ENCODE results near the gene AMHR2.
A peak's percentile ranks its signal among the peaks of the same experiment; 100 is the strongest.

AMHR2 gene

DNA sequence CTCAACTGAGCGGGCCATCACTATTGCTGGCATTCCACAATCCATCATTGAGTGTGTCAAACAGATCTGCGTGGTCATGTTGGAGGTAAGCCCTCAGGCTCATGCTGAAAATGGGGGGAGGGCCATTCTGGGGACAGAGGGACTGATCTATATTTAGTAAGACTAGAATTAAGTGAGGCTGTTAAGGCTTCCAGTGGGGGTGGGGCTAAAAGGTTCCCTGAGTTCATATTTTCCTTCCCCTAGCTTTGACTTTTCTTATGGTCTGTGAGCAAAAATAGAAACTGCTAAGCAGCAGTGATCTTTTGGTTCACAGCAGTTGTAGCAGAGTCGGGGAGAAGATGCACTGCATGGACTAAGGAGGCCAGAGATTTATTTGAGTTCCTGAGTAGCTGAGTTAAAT is 37.4 kb downstream of the AMHR2 start:
- no peak overlapping the region for H3K27ac ChIP-seq
- TF ChIP-seq, protein P1, sequence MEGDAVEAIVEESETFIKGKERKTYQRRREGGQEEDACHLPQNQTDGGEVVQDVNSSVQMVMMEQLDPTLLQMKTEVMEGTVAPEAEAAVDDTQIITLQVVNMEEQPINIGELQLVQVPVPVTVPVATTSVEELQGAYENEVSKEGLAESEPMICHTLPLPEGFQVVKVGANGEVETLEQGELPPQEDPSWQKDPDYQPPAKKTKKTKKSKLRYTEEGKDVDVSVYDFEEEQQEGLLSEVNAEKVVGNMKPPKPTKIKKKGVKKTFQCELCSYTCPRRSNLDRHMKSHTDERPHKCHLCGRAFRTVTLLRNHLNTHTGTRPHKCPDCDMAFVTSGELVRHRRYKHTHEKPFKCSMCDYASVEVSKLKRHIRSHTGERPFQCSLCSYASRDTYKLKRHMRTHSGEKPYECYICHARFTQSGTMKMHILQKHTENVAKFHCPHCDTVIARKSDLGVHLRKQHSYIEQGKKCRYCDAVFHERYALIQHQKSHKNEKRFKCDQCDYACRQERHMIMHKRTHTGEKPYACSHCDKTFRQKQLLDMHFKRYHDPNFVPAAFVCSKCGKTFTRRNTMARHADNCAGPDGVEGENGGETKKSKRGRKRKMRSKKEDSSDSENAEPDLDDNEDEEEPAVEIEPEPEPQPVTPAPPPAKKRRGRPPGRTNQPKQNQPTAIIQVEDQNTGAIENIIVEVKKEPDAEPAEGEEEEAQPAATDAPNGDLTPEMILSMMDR (IDR thresholded peaks at IDR 0.05) = no peak
- TF ChIP-seq ZFX (IDR thresholded peaks at IDR 0.05; ENCODE audit: borderline replicate concordance) = no peak

DNA sequence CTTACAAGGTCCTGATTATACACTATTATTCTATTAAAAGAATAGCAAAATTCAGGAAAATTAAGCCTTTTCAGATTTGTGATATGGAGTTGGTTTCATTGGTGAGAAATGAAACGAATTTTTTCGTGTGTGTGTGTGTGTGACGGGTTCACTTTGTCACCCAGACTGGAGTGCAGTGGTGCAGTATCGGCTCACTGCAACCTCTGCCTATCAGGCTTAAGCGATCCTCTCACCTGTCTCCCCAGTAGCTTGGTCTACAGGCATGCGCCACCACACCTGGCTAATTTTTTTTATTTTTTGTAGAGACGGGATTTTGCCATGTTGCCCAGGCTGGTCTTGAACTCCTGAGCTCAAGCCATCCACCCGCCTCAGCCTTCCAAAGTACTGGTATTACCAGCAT is 37.9 kb downstream of the AMHR2 start:
- TF ChIP-seq, protein P1 (IDR thresholded peaks at IDR 0.05) = no peak
- TF ChIP-seq ZFX (IDR thresholded peaks at IDR 0.05; ENCODE audit: borderline replicate concordance) = no peak
- no peak overlapping the region for H3K27ac ChIP-seq

DNA sequence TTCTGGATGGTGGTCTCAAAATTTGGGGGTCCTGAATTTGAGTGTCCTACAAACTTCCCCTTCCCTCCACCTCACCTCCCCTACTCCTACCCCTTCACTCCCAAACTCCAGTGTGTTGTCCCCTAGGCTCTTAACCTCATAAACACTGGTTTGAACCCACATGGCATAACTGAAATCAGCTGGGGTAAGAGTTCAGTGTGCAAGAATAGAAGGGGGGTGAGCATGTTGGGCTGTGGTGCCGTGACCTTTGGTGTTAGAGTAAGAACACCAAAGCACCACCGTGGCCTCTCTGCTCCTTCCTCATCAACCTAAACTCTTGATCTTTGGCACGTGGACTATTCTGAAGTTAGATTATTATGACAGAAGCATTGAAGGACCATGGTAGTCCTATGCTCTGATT is 39.3 kb downstream of the AMHR2 start:
- peak overlapping the region; percentile 19; the same call in 1 of the 2 replicates for H3K27ac ChIP-seq
- TF ChIP-seq, protein P1 (IDR thresholded peaks at IDR 0.05) = no peak
- TF ChIP-seq ZFX (IDR thresholded peaks at IDR 0.05; ENCODE audit: borderline replicate concordance) = no peak

DNA sequence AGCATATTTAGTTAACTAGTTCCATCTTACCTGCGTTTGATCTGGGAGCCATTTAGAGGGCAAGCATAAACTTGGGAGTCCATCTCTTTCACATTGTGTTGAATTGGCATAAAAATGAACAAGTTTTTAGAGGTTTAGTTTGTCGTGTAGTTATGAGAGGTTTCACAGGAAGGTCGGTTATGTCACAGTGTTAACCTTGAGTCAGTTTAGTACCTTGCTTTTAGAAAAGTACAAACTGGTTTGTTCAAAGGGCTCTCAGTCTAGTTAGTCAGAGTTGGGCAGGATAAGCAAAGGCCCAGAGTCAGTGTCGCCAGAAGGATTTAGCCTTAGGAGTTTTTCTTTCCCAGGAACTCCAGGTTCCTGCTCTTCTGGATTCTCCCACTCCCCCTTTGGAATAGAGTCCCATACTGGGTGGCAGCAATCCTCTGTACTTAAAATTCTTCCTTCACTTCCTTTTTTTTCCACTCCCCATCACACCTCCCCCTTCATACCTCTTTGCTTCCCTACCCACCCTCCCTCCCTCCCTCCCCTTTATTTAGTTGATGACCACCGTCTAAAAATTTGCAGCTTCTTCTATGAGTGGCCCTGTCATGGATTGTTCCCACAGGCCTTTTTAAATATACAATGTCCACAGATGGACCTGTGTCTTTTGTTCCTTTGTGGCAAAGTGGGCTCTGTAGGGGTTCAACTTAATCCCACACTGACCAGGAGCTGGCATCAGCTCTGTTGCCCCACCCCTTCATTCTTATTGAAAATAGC is 40.3 kb downstream of the AMHR2 start:
- TF ChIP-seq, protein P1 (IDR thresholded peaks at IDR 0.05) = no peak
- TF ChIP-seq ZFX (IDR thresholded peaks at IDR 0.05; ENCODE audit: borderline replicate concordance) = no peak
- no peak overlapping the region for H3K27ac ChIP-seq

DNA sequence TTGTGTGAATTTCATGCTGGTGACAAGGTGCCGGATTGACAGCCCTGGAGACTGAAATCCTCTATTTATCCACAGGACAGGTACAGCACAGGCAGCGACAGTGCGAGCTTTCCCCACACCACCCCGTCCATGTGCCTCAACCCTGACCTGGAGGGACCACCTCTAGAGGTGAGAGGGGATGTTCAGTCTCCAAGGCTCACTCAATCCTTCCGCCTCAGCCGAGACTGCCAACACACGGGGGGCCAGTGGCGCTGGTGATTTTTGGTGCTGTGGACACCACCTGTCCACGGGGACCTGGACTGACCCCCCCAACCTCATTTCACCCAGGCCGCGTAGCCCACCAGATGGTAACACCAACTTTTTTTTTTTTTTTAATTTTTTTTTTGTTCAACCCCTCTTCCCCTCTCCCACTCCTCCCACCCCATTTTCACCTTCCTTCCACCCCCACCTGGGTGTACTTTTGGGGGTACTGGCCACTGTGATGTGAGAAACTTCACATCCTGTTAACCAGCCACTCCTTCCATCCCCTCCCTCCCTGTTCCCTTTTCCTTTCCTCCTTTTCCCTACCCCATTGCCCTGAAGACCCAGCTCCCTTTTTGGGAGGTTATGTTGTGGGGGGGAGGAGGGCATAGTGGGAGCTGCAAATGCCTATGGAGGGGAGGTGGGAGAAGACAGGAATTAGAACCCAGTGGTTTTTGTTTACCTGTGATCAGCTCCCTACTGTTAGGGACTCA is 41.2 kb downstream of the AMHR2 start:
- 0 out of 2 replicates have a peak overlapping the region, but pooled peaks have one; percentile 3 for H3K27ac ChIP-seq
- TF ChIP-seq, protein P1 (IDR thresholded peaks at IDR 0.05) = no peak
- no peak for TF ChIP-seq ZFX (IDR thresholded peaks at IDR 0.05; ENCODE audit: borderline replicate concordance)

DNA sequence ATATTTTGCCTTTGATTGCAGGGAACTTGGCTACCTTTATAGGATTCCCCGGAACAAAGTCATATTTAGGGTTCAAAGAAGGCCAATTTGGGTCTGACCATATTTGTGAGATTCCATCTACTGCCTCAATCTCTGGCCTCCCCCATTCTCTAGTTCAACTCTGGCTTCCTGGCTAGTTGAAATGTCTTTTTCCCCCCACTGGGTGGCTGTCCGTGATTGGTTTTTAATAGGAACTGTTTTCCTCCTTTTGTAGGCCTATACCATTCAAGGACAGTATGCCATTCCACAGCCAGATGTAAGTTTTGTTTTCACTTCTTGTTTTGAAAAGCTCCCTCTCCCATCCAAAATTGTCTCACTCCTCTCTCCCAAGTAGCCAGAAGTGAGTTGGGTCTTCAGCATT is 42.0 kb downstream of the AMHR2 start:
- H3K27ac ChIP-seq = 0 out of 2 replicates have a peak overlapping the region, but pooled peaks have one; percentile 3
- TF ChIP-seq, protein P1 (IDR thresholded peaks at IDR 0.05) = no peak
- TF ChIP-seq ZFX (IDR thresholded peaks at IDR 0.05; ENCODE audit: borderline replicate concordance) = no peak

DNA sequence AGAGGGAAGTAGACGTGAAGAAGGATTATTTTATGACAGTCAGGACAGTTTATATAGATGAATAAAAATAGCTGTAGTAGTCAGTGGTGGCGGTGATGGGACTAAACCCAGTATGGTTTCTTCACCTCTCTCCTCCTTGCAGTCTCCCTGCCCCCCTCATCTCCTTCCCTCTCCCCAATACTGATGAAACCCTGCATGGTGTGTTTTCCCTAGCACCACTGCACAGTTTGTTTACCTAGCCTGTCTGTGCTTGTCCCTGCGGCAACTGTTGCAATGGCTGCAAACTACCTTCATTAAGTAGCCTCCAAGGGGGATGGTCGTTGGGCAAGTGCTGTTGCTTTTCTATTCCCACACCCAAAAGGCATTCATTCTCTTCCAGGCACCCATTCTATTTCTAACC is 43.0 kb downstream of the AMHR2 start:
- no peak for TF ChIP-seq ZFX (IDR thresholded peaks at IDR 0.05; ENCODE audit: borderline replicate concordance)
- TF ChIP-seq, protein P1 (IDR thresholded peaks at IDR 0.05) = no peak
- H3K27ac ChIP-seq = no peak overlapping the region; the same call in 1 of the 2 replicates

All from 22Rv1 (cell line).